CD4-positive, alpha-beta T cell treated with Interleukin-2 at 100 ng/mL for 4 hours (primary cell): Measurements from ENCODE around the gene TPK1.

Experiments used
- DNase-seq: peaks from one replicate; pipeline ENCODE4 v3.0.0-alpha.2; 2020; ENCODE audit warnings: low spot score

Gene TPK1

DNA sequence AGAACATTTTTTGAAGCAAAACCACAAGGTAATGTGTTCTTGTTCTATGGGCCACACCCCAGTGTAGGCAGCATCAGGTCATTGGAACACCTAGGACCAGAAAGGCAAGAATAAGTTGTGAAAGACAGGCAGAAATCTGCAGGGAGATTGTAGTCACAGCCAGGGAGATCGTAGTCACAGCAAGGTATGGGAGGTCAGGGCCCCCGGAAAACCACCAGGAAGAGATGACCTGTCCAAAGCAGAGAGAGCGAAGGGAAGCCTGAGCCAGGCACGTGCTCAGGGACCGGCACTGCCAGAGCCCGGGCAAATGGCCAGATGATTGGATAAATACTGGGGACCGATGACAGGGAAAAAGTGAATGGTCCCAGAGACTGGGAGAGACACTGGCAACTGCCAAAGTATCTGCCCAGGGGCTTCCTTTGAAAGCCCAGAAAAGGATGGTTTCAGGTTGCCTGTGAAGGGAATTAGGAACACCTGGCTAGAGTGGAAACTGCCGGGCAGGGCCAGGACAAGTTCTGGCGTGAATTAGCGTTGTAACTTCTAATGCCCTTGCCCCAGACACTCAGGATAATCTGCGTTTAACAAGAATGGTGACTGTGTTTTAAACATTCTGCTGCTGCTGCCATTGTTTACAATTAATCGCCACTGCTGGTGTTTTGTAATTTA, 428.5 kb downstream of the TPK1 start:
- DNase-seq: no peak

- no peak for DNase-seq
These were observed 430.9 kb downstream of the TPK1 start for GRCh38 chr7:144404946-144405345.

GRCh38 chr7:144403649-144404061, 432.2 kb downstream of the TPK1 start, which contains the start of gene NOBOX:
Gene NOBOX, minus strand, starts transcription at chr7:144403693.
- DNase-seq: no peak

DNA sequence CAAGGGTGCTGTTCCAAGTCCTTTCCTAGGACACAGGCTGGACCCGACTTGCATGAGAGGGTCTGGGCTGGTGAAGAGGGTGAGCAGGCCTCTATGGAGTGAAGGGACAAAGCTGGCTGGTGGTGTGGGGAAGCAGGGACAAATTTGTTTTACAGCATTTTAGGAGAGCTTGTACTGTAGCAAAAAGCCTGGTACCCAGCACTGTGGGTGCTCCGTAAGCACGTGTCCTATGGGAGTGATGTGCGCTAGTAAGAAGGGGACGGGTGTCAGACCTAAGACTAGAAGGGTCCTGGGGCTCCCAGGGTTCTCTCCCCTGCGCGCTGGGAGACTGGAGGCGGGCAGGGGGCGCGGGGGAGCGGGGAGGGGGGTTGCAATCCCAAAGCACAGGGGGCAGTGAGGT, 432.8 kb downstream of the TPK1 start:
- DNase-seq: no peak
